NCI-H146 (cell line): Measurements from ENCODE around the gene PROSER3.

Source experiments
- DNase-seq: peaks from one replicate; lab custom pipeline; 2025; lab: John Stamatoyannopoulos, UW

Gene PROSER3

GRCh38 chr19:35757749-35758608 lies at the start of gene PROSER3:
PROSER3 (plus strand) TSS chr19:35758176; CDS start chr19:35758216, 40 bp downstream.
- DNase-seq: peak; percentile 100

- no peak for DNase-seq
Measured at GRCh38 chr19:35708391-35708790, 49.6 kb upstream of the PROSER3 start.

- no peak for DNase-seq
Measured at GRCh38 chr19:35710784-35711723, 46.9 kb upstream of the PROSER3 start.

GRCh38 chr19:35712567-35713505 lies 45.1 kb upstream of the PROSER3 start:
- DNase-seq: no peak

- no peak for DNase-seq
Measured at GRCh38 chr19:35713506-35713850, 44.5 kb upstream of the PROSER3 start.

- DNase-seq: no peak
Measured at GRCh38 chr19:35713904-35714495, 44.0 kb upstream of the PROSER3 start.

- peak; percentile 67 for DNase-seq
Measured at GRCh38 chr19:35714601-35715354, 43.2 kb upstream of the PROSER3 start.

- no peak for DNase-seq
Measured at GRCh38 chr19:35715355-35715809, 42.6 kb upstream of the PROSER3 start.

GRCh38 chr19:35715981-35716800 lies 41.8 kb upstream of the PROSER3 start:
- DNase-seq: peak; percentile 79

GRCh38 chr19:35716801-35717664 lies 40.9 kb upstream of the PROSER3 start:
- peak; percentile 98 for DNase-seq

- no peak for DNase-seq
Measured at GRCh38 chr19:35717665-35718344, 40.2 kb upstream of the PROSER3 start, which contains the start of gene KMT2B. KMT2B (plus strand) TSS chr19:35718003; CDS start chr19:35718019, 16 bp downstream.

- DNase-seq: peak; percentile 46
Measured at GRCh38 chr19:35718345-35719041, 39.5 kb upstream of the PROSER3 start.

- DNase-seq: no peak
Measured at GRCh38 chr19:35719402-35720162, 38.4 kb upstream of the PROSER3 start.

- DNase-seq: no peak
Measured at GRCh38 chr19:35720163-35720524, 37.8 kb upstream of the PROSER3 start.

- no peak for DNase-seq
Measured at GRCh38 chr19:35720648-35721047, 37.3 kb upstream of the PROSER3 start.

GRCh38 chr19:35721374-35721773 lies 36.6 kb upstream of the PROSER3 start:
- no peak for DNase-seq

GRCh38 chr19:35722461-35722860 lies 35.5 kb upstream of the PROSER3 start:
- DNase-seq: no peak
